ENCODE results near the gene STAC3.

DNA sequence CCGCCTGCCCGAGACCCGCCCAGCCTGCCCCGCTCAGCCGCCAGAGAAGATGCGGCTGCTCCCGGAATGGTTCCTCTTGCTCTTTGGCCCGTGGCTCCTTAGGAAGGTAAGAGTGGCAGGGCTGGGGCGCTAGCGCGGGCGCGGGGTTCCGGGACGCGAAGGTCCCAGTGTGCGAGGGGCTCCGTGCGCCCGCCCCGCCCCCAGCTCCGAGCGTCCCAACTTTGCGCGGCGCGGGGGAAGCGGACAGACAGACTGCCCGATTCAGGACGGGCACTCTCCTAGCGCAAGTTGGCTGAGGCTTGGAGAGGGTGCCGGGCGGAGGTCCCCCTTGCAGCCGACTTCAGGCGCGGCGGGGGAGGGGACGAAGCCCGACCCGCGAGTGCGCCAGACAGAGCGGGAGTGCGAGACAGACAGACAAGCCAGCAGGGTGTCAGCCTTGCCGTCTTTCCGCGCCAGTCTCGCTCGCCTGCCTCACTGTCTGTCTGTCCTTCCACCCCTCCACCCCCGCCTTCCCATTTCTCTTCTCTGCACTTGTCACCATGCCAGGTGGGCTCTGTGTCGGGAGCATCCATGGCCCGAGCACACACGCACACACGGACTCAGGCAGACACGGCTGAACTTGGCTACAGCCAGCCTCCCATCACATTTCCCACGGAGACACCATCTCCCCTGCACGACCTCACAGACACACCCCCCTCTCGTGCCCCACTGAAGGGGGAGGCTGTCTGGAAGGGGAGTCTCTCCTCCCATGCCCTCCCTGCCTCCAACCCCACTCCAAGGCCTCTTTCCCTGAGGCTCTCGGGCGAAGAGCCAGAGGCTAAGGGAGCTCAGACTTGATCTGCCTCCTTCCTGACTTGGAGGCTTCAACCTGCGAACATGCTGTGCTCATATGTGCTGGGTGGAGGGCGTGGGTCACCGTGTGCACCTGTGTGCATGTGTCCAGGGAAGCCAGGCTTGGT lies 33.8 kb downstream of the STAC3 start:
- no peak for TF ChIP-seq TAF1 (IDR thresholded peaks at IDR 0.05; ENCODE audit: low read depth, low read length)
- no peak for TF ChIP-seq POLR2A (IDR thresholded peaks at IDR 0.05; ENCODE audit: low read depth, low read length)
- TF ChIP-seq POLR2AphosphoS5 (IDR thresholded peaks at IDR 0.05; ENCODE audit: low read depth, low read length): no peak
- no peak for TF ChIP-seq POU2F2 (IDR thresholded peaks at IDR 0.05; ENCODE audit: low read depth, low read length)
- no peak for TF ChIP-seq SPI1 (IDR thresholded peaks at IDR 0.05; ENCODE audit: low read depth, low read length)
